Islet precursor cell (in vitro differentiated cells): ENCODE measurements around the gene NEURL1B.
A peak's percentile ranks its signal among the peaks of the same experiment; 100 is the strongest.

Source experiments
- DNase-seq: peaks from one replicate; pipeline ENCODE4 v3.0.0-alpha.2; 2018

The NEURL1B gene

GRCh38 chr5:172680921-172681320, 39.9 kb downstream of the NEURL1B start:
- no peak for DNase-seq

- DNase-seq = no peak
Measured at GRCh38 chr5:172681421-172681820, 40.4 kb downstream of the NEURL1B start.

GRCh38 chr5:172683264-172683644, 42.2 kb downstream of the NEURL1B start:
- DNase-seq = no peak

GRCh38 chr5:172683645-172684471, 42.8 kb downstream of the NEURL1B start:
- DNase-seq = no peak

- no peak for DNase-seq
Measured at GRCh38 chr5:172685091-172685490, 44.0 kb downstream of the NEURL1B start.

GRCh38 chr5:172686111-172686510, 45.0 kb downstream of the NEURL1B start:
- no peak for DNase-seq

GRCh38 chr5:172686539-172687390, 45.7 kb downstream of the NEURL1B start:
- no peak for DNase-seq

- DNase-seq = no peak
Measured at GRCh38 chr5:172687940-172688339, 46.9 kb downstream of the NEURL1B start.

- DNase-seq = peak; percentile 87
Measured at GRCh38 chr5:172688349-172689217, 47.5 kb downstream of the NEURL1B start.

GRCh38 chr5:172689218-172689572, 48.1 kb downstream of the NEURL1B start:
- DNase-seq = no peak

GRCh38 chr5:172689801-172690200, 48.7 kb downstream of the NEURL1B start:
- DNase-seq = no peak

- no peak for DNase-seq
Measured at GRCh38 chr5:172690258-172691075, 49.4 kb downstream of the NEURL1B start.

GRCh38 chr5:172691886-172692285, 50.8 kb downstream of the NEURL1B start:
- no peak for DNase-seq

GRCh38 chr5:172692451-172692850, 51.4 kb downstream of the NEURL1B start:
- DNase-seq = no peak

- no peak for DNase-seq
Measured at GRCh38 chr5:172692981-172693380, 51.9 kb downstream of the NEURL1B start.

- DNase-seq = peak; percentile 58
Measured at GRCh38 chr5:172694061-172694460, 53.0 kb downstream of the NEURL1B start.

- no peak for DNase-seq
Measured at GRCh38 chr5:172694541-172694940, 53.5 kb downstream of the NEURL1B start.

- DNase-seq = no peak
Measured at GRCh38 chr5:172695232-172696054, 54.4 kb downstream of the NEURL1B start.

GRCh38 chr5:172696171-172696849, 55.2 kb downstream of the NEURL1B start:
- no peak for DNase-seq
